ENCODE data around the gene PITX2.

DNA sequence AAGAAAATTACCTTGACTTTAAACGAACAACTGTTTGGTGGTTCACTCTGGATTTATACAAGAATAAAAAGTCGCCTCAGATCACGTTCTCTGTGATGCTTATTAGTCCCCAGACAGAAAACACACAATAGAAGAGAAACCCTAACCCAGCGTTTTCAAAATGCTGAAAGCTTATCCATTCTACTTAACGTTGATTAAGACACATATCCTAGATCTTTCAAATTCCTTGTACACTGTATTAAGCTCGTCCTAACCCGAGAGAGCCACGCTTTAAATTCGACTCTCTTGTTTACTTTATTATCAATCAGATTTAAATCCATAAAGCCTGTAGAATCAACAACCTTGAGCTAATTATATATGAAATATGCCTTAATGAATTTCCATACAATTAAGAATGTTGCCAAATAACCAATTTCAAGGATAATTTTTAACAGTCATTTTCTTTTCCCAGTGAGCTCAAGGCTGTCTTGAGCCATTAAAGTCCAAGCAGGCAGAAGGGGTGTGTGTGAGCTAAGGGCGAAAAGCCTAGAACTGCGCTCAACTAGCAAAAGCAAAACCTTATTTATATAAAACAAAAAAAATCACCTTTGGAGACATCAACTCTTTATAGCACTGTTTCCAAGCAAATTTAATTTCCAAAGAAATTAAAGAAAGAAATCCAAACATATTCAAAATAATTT lies 981 bp upstream of the PITX2 start:
- TF ChIP-seq, protein P1, sequence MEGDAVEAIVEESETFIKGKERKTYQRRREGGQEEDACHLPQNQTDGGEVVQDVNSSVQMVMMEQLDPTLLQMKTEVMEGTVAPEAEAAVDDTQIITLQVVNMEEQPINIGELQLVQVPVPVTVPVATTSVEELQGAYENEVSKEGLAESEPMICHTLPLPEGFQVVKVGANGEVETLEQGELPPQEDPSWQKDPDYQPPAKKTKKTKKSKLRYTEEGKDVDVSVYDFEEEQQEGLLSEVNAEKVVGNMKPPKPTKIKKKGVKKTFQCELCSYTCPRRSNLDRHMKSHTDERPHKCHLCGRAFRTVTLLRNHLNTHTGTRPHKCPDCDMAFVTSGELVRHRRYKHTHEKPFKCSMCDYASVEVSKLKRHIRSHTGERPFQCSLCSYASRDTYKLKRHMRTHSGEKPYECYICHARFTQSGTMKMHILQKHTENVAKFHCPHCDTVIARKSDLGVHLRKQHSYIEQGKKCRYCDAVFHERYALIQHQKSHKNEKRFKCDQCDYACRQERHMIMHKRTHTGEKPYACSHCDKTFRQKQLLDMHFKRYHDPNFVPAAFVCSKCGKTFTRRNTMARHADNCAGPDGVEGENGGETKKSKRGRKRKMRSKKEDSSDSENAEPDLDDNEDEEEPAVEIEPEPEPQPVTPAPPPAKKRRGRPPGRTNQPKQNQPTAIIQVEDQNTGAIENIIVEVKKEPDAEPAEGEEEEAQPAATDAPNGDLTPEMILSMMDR (IDR thresholded peaks at IDR 0.05), result no peak
- TF ChIP-seq POLR2A (IDR thresholded peaks at IDR 0.05; ENCODE audit: low read length) (no peak), RAD21 (conservative IDR thresholded peaks at IDR 0.05 in 1 of 2, IDR thresholded peaks at IDR 0.05 in 1 of 2) (no peak), NPAS2 (CRISPR knock-in tag; IDR thresholded peaks at IDR 0.05; ENCODE audit: borderline replicate concordance) (no peak), EP300 (IDR thresholded peaks at IDR 0.05) (no peak), TP53 (CRISPR knock-in tag; IDR thresholded peaks at IDR 0.05) (no peak), JUN (IDR thresholded peaks at IDR 0.05) (no peak)
- TF ChIP-seq, protein P2, sequence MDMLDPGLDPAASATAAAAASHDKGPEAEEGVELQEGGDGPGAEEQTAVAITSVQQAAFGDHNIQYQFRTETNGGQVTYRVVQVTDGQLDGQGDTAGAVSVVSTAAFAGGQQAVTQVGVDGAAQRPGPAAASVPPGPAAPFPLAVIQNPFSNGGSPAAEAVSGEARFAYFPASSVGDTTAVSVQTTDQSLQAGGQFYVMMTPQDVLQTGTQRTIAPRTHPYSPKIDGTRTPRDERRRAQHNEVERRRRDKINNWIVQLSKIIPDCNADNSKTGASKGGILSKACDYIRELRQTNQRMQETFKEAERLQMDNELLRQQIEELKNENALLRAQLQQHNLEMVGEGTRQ (IDR thresholded peaks at IDR 0.05), result no peak
- TF ChIP-seq, protein P3, sequence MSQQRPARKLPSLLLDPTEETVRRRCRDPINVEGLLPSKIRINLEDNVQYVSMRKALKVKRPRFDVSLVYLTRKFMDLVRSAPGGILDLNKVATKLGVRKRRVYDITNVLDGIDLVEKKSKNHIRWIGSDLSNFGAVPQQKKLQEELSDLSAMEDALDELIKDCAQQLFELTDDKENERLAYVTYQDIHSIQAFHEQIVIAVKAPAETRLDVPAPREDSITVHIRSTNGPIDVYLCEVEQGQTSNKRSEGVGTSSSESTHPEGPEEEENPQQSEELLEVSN (IDR thresholded peaks at IDR 0.05; ENCODE audit: borderline replicate concordance, low read depth), result no peak
- TF ChIP-seq, protein P4, sequence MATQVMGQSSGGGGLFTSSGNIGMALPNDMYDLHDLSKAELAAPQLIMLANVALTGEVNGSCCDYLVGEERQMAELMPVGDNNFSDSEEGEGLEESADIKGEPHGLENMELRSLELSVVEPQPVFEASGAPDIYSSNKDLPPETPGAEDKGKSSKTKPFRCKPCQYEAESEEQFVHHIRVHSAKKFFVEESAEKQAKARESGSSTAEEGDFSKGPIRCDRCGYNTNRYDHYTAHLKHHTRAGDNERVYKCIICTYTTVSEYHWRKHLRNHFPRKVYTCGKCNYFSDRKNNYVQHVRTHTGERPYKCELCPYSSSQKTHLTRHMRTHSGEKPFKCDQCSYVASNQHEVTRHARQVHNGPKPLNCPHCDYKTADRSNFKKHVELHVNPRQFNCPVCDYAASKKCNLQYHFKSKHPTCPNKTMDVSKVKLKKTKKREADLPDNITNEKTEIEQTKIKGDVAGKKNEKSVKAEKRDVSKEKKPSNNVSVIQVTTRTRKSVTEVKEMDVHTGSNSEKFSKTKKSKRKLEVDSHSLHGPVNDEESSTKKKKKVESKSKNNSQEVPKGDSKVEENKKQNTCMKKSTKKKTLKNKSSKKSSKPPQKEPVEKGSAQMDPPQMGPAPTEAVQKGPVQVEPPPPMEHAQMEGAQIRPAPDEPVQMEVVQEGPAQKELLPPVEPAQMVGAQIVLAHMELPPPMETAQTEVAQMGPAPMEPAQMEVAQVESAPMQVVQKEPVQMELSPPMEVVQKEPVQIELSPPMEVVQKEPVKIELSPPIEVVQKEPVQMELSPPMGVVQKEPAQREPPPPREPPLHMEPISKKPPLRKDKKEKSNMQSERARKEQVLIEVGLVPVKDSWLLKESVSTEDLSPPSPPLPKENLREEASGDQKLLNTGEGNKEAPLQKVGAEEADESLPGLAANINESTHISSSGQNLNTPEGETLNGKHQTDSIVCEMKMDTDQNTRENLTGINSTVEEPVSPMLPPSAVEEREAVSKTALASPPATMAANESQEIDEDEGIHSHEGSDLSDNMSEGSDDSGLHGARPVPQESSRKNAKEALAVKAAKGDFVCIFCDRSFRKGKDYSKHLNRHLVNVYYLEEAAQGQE (IDR thresholded peaks at IDR 0.05), result no peak

Measured in A549 (cell line).